Heart left ventricle (tissue), 16 donors: Measurements from ENCODE around the gene SGPP2. TPM values are rescaled to one million over a fixed set of nuclear protein-coding genes. Genes with fewer than 3 reads are reported as not detected.

Experiments used
- ATAC-seq, 4 donors: fragments of 200-7000 bp; cut with Tn5 transposase; one replicate each; pipeline ENCODE4 v1.9.1; 2020 to 2022; ENCODE audit warnings: moderate library complexity in 4 of 4, mild to moderate bottlenecking in 3 of 4, moderate number of reproducible peaks in 1 of 4
- DNase-seq, 5 donors: peaks; one replicate each; pipeline ENCODE4 v3.0.0-alpha.2; 2020
- H3K27ac ChIP-seq, 12 donors: fragments of 200-600 bp; sonication (generic) in 4 of 12; one replicate each; pipeline versions ENCODE4 v1.5.0 to v1.8.0; 2016 to 2022; ENCODE audit warnings: mild to moderate bottlenecking in 2 of 12
- H3K27me3 ChIP-seq, 9 donors: fragments of 200-600 bp; sonication (generic) in 2 of 9; one replicate each; pipeline versions ENCODE4 v1.5.1 to v1.8.0; 2016 to 2022; ENCODE audit warnings: mild to moderate bottlenecking in 3 of 9
- H3K36me3 ChIP-seq, 9 donors: fragments of 200-600 bp; sonication (generic) in 2 of 9; one replicate each; pipeline versions ENCODE4 v1.5.0 to v1.8.0; 2018 to 2022; ENCODE audit warnings: mild to moderate bottlenecking in 2 of 9
- H3K4me1 ChIP-seq, 12 donors: fragments of 200-600 bp; sonication (generic) in 4 of 12; one replicate each; pipeline versions ENCODE4 v1.5.0 to v1.8.0; 2016 to 2022; ENCODE audit warnings: mild to moderate bottlenecking in 3 of 12
- H3K4me3 ChIP-seq, 12 donors: fragments of 200-600 bp; sonication (generic) in 4 of 12; one replicate each; pipeline versions ENCODE4 v1.5.0 to v1.8.0; 2017 to 2022; ENCODE audit warnings: mild to moderate bottlenecking in 9 of 12, moderate library complexity in 4 of 12
- H3K9me3 ChIP-seq, 12 donors: fragments of 200-600 bp; sonication (generic) in 4 of 12; one replicate each; pipeline versions ENCODE4 v1.5.0 to v1.8.0; 2016 to 2022; ENCODE audit warnings: mild to moderate bottlenecking in 1 of 12
- CTCF ChIP-seq, 12 donors: fragments of 200-600 bp; sonication (generic) in 4 of 12; IDR thresholded peaks; one replicate each; pipeline versions ENCODE4 v1.5.0 to v1.8.0; 2018 to 2022; ENCODE audit warnings: antibody characterized with exemption in 12 of 12, mild to moderate bottlenecking in 5 of 12
- POLR2A ChIP-seq, 2 donors: fragments of 450-650 bp; IDR thresholded peaks; one replicate each; pipeline ENCODE4 v1.6.1; 2017; ENCODE audit warnings: antibody characterized with exemption in 2 of 2, mild to moderate bottlenecking in 2 of 2, moderate library complexity in 2 of 2
- WGBS, 4 donors: extraction: QIAGEN DNeasy Blood & Tissue Kit in 2 of 4; methylation state at CpG; one replicate each; pipeline versions ENCODE4 v1.1.5 to v1.1.7; 2013 to 2018; 5-methylcytosine and 5-hydroxymethylcytosine counted together
- intact Hi-C, 10 donors: fragments of 100-400 bp; cut with DNase I; formaldehyde crosslinking; loops; one replicate each; pipeline versions ENCODE4 v1.11.1 to v1.14.2; 2022
- polyA plus RNA-seq, 2 donors: library from polyadenylated mRNA; stranded (reverse); fragments of 200-250 nt; gene quantifications; one replicate each; pipeline ENCODE4 v1.2.3, GENCODE V29; 2013
- total RNA-seq, 9 donors: library from RNA; depleted of rRNA in 2 of 9; stranded (reverse); fragments of >200 nt in 2 of 9; fragmentation: NEBNext Ultra II Directional in 3 of 9; extraction: Animal tissue kit (Norgen Biotek cat#: 25700) in 3 of 9; gene quantifications; one replicate each; pipeline versions ENCODE4 v1.1.0 to v1.2.4, GENCODE V29; 2016 to 2023
- donor health status: ischemic (EF 13 %, LVEDD 7.1; RV severe dilation, severe dysfunction).
- donor health status: healthy with polysubstance abuse.
- donor health status: DM: no; HTN: yes; CAD: no.
- donor health status: DM: no; HTN: no; CAD: no.
- donor health status: ischemic (EF 25% LVEDD 6.9; RV normal size, moderate dysfunction).
- donor health status: ischemic (EF 25% LVEDD 5.7; RV mildly dilated, moderate dysfunction).
- donor health status: healthy.
- donor health status: DM: yes; HTN: yes; CAD: no.
- donor health status: ischemic (EF 35%, LVEDD 5.7; RV mildly dilated, moderate dysfunction).
- donor health status: nonischemic (EF 11% LVEDD 7.7; RV severe dilation, severe dysfunction).
- donor health status: DM: yes; HTN: yes; CAD: no.
- donor health status: PGD.
- donor health status: ischemic (EF 29% LVEDD 5.4; RV normal size, mild dysfunction).
- donor health status: nonischemic (EF 23%, LVEDD 6.1; RV moderate dilation, normal function).

The SGPP2 gene
- total and polyA plus RNA-seq, 11 donors, result 1.6 to 25.8 (median 12.4) TPM

- H3K27ac ChIP-seq, result no peak overlapping the region
- no peaks in the 10 kb centered on the region for H3K27me3 ChIP-seq
- TF ChIP-seq POLR2A (IDR thresholded peaks at IDR 0.05) (no peak), CTCF (IDR thresholded peaks at IDR 0.05) (no peak)
- no peaks in the 10 kb centered on the region for H3K36me3 ChIP-seq
- H3K9me3 ChIP-seq, result peaks cover 0 to 4% (median 0%) of the 10 kb centered on the region in 12 donors
- 78 to 88% (median 84%) methylated on average over 4 of the region's 4 CpGs for WGBS, 4 donors
- H3K4me3 ChIP-seq, result no peak overlapping the region
- ATAC-seq (no peak), DNase-seq (no peak)
- H3K4me1 ChIP-seq, result peaks cover 0 to 11% (median 0%) of the 10 kb centered on the region in 12 donors
- intact Hi-C loops, result no loop called here
These were observed 41.1 kb upstream of the SGPP2 start for GRCh38 chr2:222383255-222383654.

- DNase-seq, result no peak
- no peak for ATAC-seq
- Histone ChIP-seq H3K27me3 (no peaks in the 10 kb centered on the region), H3K9me3 (peaks cover 0 to 11% (median 0%) of the 10 kb centered on the region in 12 donors), H3K36me3 (no peaks in the 10 kb centered on the region), H3K4me3 (no peak overlapping the region), H3K27ac (no peak overlapping the region), H3K4me1 (no peaks in the 10 kb centered on the region)
- TF ChIP-seq CTCF (IDR thresholded peaks at IDR 0.05), result no peak
- TF ChIP-seq POLR2A (IDR thresholded peaks at IDR 0.05), result no peak
- 51 to 81% (median 71%) methylated on average over 6 of the region's 6 CpGs for WGBS, 4 donors
- intact Hi-C loops, result no loop called here
These were observed 32.5 kb upstream of the SGPP2 start for GRCh38 chr2:222391743-222392285.

GRCh38 chr2:222393733-222394267 lies 30.5 kb upstream of the SGPP2 start:
- DNase-seq (no peak), ATAC-seq (no peak)
- H3K4me1 ChIP-seq, result peaks cover 0 to 9% (median 0%) of the 10 kb centered on the region in 12 donors
- H3K27ac ChIP-seq, result no peak overlapping the region
- intact Hi-C loops, result no loop called here
- H3K9me3 ChIP-seq, result peaks cover 0 to 11% (median 0%) of the 10 kb centered on the region in 12 donors
- no peaks in the 10 kb centered on the region for H3K36me3 ChIP-seq
- H3K4me3 ChIP-seq, result no peak overlapping the region
- 69 to 77% (median 72%) methylated on average over 4 of the region's 4 CpGs for WGBS, 4 donors
- H3K27me3 ChIP-seq, result no peaks in the 10 kb centered on the region
- TF ChIP-seq POLR2A (IDR thresholded peaks at IDR 0.05), result no peak
- no peak for TF ChIP-seq CTCF (IDR thresholded peaks at IDR 0.05)

GRCh38 chr2:222398446-222398885 lies 25.9 kb upstream of the SGPP2 start:
- 42 to 48% (median 44%) methylated on average over 1 of the region's 1 CpG for WGBS, 4 donors
- Histone ChIP-seq H3K9me3 (peaks cover 0 to 11% (median 0%) of the 10 kb centered on the region in 12 donors), H3K36me3 (no peaks in the 10 kb centered on the region), H3K4me3 (no peak overlapping the region), H3K27me3 (no peaks in the 10 kb centered on the region), H3K27ac (peak overlapping the region in 9 of 12 donors; percentile 3 to 86 (median 69)), H3K4me1 (peaks cover 0 to 16% (median 0%) of the 10 kb centered on the region in 12 donors)
- ATAC-seq (peak; percentile 49 to 80 (median 64)), DNase-seq (peak in 1 of 5 donors; percentile 27)
- TF ChIP-seq CTCF (IDR thresholded peaks at IDR 0.05) (no peak), POLR2A (IDR thresholded peaks at IDR 0.05) (no peak)
- intact Hi-C loops, result no loop called here
